NCI-H2107 treated with DMSO at 0.1 percent for 48 hours (cell line): ENCODE results near the gene MIEF1.

Experiments used
- DNase-seq: peaks from one replicate; lab custom pipeline; 2025; ENCODE audit not compliant: unreplicated experiment; lab: John Stamatoyannopoulos, UW

MIEF1 gene

GRCh38 chr22:39528080-39528661, 26.1 kb downstream of the MIEF1 start:
- DNase-seq, result peak; percentile 24

- DNase-seq, result peak; percentile 77
These were observed 26.8 kb downstream of the MIEF1 start for GRCh38 chr22:39528681-39529486.

- DNase-seq, result no peak
These were observed 27.4 kb downstream of the MIEF1 start for GRCh38 chr22:39529487-39529851.

DNA sequence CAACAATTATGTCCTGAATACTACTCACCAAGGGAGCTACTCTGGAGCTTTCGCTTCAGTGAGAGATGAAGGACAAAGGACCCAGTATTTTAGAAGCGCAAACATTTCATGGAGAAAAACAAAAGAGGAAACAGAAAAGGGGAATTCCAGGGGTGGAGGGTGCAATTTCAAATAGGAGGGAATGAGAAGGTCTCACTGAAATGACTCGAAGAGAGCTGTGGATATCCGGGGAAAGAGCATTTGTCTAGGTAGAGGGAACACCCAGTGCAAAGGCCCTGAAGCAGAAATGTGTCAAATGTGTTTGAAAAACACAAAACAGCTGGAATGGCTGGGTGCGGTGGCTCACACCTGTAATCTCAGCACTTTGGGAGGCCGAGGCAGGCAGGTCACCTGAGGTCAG, 28.0 kb downstream of the MIEF1 start:
- DNase-seq, result no peak

- no peak for DNase-seq
These were observed 28.7 kb downstream of the MIEF1 start for GRCh38 chr22:39530692-39531331.

- DNase-seq, result peak; percentile 98
These were observed 30.4 kb downstream of the MIEF1 start, which contains the start of gene RPS19BP1 for GRCh38 chr22:39532215-39533073. Gene RPS19BP1 (minus strand): TSS chr22:39532748. CDS start chr22:39532738, 10 bp downstream.

DNA sequence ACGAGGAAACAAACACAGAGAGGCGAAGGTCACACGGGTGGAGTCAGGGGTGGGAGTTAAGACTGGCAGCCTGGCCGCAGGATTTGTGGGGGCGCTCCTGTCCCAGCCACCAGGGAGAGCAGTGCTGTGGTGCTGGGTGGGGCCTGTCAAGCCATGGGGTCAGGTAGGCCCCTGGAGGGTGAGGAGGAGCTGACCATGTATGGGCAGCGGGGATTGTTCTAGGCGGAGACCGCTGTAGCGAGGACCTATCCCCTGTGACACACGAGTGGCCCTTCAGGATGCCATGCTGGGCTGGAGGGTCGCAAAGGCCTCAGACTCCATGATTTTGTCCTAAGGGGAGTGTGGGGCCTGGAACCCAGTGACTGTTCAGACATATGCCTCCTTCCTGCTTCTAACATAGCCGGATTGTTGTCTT, 32.0 kb downstream of the MIEF1 start:
- DNase-seq, result no peak

GRCh38 chr22:39534591-39535356, 32.7 kb downstream of the MIEF1 start:
- DNase-seq, result no peak

GRCh38 chr22:39535357-39535725, 33.3 kb downstream of the MIEF1 start:
- DNase-seq, result no peak

GRCh38 chr22:39535831-39536449, 33.9 kb downstream of the MIEF1 start:
- no peak for DNase-seq

- no peak for DNase-seq
These were observed 34.6 kb downstream of the MIEF1 start for GRCh38 chr22:39536711-39537110.

DNA sequence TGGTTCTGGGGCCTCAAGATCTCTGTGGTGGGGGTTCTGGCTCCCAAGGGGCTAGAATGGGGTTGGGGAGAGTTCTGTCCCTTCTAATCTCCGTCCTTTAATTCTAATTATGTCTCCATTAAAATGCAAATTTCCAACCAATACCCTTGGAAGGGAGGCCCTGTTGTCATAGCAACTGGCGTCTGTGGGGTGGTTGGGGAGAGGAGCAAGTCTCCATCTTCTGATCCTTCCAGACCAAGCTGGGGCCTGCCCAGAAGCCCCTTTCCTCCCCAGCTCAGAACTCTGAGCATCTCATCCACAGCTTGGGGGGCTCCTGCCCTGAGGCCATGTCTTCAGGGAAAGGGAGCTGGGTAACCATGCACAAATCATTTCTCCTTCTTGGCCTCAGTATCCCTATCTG, 35.9 kb downstream of the MIEF1 start:
- DNase-seq, result no peak

DNA sequence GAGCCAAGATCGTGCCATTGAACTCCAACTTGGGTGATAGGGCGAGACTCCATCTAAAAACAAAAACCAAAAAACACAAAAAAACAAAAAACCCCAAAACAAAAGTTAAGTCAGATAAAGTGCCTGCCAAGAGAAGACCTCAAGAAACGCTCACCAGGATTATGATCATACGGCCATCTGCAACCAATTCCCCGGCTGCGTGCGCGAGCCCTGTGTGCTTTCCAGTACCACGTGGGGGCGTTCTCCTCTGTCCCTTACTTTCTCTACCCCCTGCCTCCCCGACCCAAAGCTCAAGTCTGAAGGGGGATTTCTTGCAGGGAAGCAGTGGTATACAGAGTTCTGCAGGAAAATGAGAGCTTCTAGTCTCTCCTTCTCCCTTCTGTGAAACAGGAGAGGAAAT, 41.0 kb downstream of the MIEF1 start:
- DNase-seq, result peak; percentile 29

DNA sequence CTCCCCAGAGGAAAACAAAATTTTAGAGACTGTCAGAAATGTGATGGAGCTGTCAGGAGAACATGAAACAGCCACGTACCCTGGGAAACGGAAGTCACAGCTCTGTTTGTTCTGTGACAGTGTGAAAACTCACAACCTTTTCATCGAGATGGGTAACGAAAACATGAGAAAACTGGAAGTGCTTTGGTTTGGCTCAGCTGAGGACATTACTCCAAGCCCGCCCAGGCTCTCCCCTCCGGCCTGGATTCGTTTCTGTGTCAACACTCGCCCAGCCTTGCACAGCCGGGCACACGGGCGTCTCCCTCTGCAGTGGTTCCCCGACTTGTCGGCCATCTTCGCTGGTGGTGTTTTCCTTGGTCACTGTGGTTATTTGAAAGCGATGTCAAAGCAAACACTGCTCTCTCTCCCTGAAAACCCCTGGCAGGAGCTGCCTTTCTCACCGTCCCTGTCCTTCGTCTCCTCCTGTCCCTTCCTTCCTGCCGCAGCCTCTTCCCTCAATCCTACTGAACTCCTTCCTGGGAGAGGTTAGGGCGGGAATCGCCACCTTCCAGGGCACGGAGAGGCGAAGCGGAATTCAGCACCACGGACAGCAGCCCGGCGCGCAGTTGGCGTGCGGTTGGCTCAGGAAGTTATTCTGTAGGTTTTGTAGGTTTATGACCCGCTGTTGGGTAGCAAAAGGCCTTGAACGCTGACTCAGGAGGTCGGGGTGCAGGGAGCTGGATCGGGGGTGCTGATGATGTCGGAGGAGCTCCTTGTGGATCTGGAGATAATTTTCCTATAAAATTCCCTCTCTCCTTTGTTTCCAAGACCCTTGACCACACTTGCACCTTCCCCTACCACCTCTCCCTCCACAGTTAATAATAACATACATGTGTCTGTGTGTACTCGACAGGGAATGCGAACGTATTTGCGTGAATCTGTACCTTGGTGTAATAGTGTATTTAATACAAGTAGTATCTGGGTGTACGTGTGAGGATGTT, 43.6 kb downstream of the MIEF1 start:
- DNase-seq, result no peak

GRCh38 chr22:39546889-39547586, 44.9 kb downstream of the MIEF1 start:
- DNase-seq, result no peak

DNA sequence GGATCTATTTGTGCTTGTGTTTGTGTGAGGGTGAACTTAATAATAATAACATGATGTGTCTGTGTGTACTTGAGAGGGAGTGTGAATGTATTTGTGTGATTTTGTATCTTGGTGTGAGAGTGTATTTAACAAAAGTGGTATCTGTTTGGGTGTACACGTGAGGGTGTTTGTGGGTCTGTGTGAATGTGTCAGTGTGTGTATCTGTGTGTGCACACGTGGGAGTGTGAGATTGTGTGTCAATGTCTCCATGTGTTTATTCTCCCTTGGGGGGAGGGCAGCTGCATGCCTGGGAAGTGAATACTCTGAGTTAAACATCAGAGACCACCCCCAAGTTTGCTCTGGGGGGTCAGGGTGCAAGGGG, 45.5 kb downstream of the MIEF1 start:
- no peak for DNase-seq

DNA sequence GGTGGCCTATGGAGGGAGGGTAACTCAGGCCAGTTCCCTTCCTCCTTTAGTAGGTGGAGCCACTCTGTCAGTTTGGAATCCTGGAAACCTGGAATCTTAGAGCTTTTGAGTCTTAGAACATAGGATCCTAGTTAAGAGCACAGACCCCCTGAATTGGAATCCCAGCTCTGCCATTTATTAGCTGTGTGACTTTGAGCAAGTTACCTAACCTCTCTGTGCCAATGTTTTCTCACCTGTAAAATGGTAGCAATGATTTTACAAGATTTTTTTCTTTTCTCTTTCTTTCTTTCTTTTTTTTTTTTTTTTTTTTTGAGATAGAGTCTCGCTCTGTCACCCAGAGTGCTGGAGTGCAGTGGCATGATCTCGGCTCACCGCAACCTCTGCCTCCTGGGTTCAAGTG, 51.3 kb downstream of the MIEF1 start:
- DNase-seq, result no peak

DNA sequence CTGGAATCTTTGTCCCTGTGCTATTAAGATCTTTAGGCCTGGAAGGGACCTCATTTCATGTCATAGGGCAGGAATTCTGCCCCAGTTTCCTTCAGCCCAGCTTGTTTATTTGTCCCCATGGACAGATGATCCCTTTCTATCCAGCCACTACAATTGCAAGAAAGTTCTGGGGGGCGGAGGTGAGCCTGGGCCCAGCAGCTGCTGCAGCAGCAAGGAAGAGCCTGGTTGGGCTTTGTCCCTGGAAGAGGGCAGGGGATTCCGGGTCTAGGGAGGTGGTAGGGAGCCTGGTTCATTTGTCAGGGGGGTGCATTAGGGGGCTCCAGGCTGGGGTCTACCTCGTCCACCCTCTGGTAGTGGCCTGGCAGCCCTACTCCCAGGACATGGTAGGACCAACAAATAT, 52.1 kb downstream of the MIEF1 start:
- no peak for DNase-seq
